SK-N-MC (cell line): ENCODE measurements around the gene LONRF2.

Experiments used
- EZH2 ChIP-seq: fragments of 200-600 bp; sonication (generic); IDR thresholded peaks from one replicate; pipeline ENCODE4 v1.6.1; 2017; ENCODE audit warnings: antibody characterized with exemption
- POLR2AphosphoS5 ChIP-seq: IDR thresholded peaks from 2 replicates; pipeline ENCODE4 v1.6.1; 2012; ENCODE audit warnings: mild to moderate bottlenecking, low read depth, low read length, borderline replicate concordance

DNA sequence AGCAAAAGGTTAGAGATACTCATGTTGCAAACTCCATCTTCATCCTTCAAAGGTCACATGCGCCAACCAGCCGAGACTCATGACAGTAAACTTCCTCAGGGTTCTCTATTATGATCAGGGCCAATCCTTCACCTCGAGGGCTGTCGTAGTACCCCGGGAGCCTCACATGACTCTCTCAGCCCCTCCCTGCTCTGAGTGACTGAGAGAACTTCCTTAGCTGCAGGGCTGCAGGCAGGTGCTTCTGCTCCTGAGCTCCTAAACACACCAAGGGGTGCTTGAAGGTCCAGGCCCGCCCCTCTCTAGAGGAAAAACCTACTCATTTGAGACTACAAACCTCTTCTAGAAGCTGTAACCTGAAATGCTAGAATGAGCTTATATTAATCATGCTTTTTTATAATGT lies 48.2 kb downstream of the LONRF2 start:
- no peak for TF ChIP-seq EZH2
- TF ChIP-seq POLR2AphosphoS5 = no peak
